CD14-positive monocyte (primary cell): ENCODE results near the gene SPESP1. TPM values are rescaled to one million over a fixed set of nuclear protein-coding genes. Genes with fewer than 3 reads are reported as not detected.

Source experiments
- DNase-seq, 3 donors: peaks; one replicate each; pipeline ENCODE4 v3.0.0-alpha.2; 2011 to 2022
- H2AFZ ChIP-seq: 2 replicates; pipeline ENCODE4 v1.6.0; 2012; ENCODE audit warnings: mild to moderate bottlenecking, low read depth, low read length, inconsistent platforms; ENCODE audit not compliant: insufficient read depth, poor library complexity, severe bottlenecking
- H3K27ac ChIP-seq, 2 donors: 1 replicate in 1 of 2; 2 replicates in 1 of 2; pipeline ENCODE4 v1.5.1; 2012 to 2013; ENCODE audit warnings: low read length in 2 of 2, control low read depth in 1 of 2, inconsistent platforms in 1 of 2, low read depth in 1 of 2, mild to moderate bottlenecking in 1 of 2
- H3K27me3 ChIP-seq, 2 donors: one replicate each; pipeline versions ENCODE4 v1.6.0 to v1.6.1; 2011 to 2013; ENCODE audit warnings: low read length in 2 of 2; ENCODE audit not compliant: control insufficient read depth in 2 of 2, insufficient read depth in 2 of 2
- H3K36me3 ChIP-seq, 2 donors: replicated peaks in 1 of 2; 1 replicate in 1 of 2; 2 replicates in 1 of 2; pipeline versions ENCODE4 v1.5.1 to v1.6.1; 2012 to 2013; ENCODE audit warnings: low read length in 2 of 2, control low read depth in 1 of 2, inconsistent platforms in 1 of 2, mild to moderate bottlenecking in 1 of 2; ENCODE audit not compliant: insufficient read depth in 2 of 2, control insufficient read depth in 1 of 2
- H3K4me1 ChIP-seq, 2 donors: 1 replicate in 1 of 2; 2 replicates in 1 of 2; pipeline versions ENCODE4 v1.5.1 to v1.6.1; 2012 to 2013; ENCODE audit warnings: low read length in 2 of 2, control low read depth in 1 of 2, inconsistent platforms in 1 of 2, mild to moderate bottlenecking in 1 of 2, moderate library complexity in 1 of 2; ENCODE audit not compliant: insufficient read depth in 2 of 2, control insufficient read depth in 1 of 2
- H3K4me2 ChIP-seq: replicated peaks from 2 replicates; pipeline ENCODE3; 2012; ENCODE audit warnings: low read length, moderate library complexity, mild to moderate bottlenecking; ENCODE audit not compliant: poor library complexity, severe bottlenecking; ENCODE audit errors: extremely low read depth
- H3K4me3 ChIP-seq, 3 experiments: fragments of 200-600 bp in 1 of 3; sonication (generic) in 1 of 3; replicated peaks in 1 of 3; 1 replicate in 2 of 3; 2 replicates in 1 of 3; pipeline ENCODE4 v1.5.1; 2011 to 2013; ENCODE audit warnings: low read length in 3 of 3, mild to moderate bottlenecking in 3 of 3, control low read depth in 2 of 3, low read depth in 2 of 3, inconsistent platforms in 1 of 3, moderate library complexity in 1 of 3
- H3K79me2 ChIP-seq: 2 replicates; pipeline ENCODE4 v1.6.0; 2012; ENCODE audit warnings: mild to moderate bottlenecking, control low read depth, inconsistent platforms, low read length, moderate library complexity; ENCODE audit not compliant: insufficient read depth
- H3K9ac ChIP-seq: 2 replicates; pipeline ENCODE4 v1.6.0; 2017; ENCODE audit warnings: low read length, mild to moderate bottlenecking; ENCODE audit not compliant: insufficient read depth, poor library complexity, severe bottlenecking
- H3K9me3 ChIP-seq, 2 donors: replicated peaks in 1 of 2; 1 replicate in 1 of 2; 2 replicates in 1 of 2; pipeline versions ENCODE4 v1.5.1 to v1.6.1; 2012 to 2013; ENCODE audit warnings: low read length in 2 of 2, control low read depth in 1 of 2; ENCODE audit not compliant: control insufficient read depth in 1 of 2, insufficient read depth in 1 of 2
- H4K20me1 ChIP-seq: 2 replicates; pipeline ENCODE4 v1.6.0; 2012; ENCODE audit warnings: mild to moderate bottlenecking, low read length, control low read depth, moderate library complexity; ENCODE audit not compliant: insufficient read depth
- H3K27ac Mint-ChIP-seq, 7 donors: one replicate each; pipeline ENCODE4 v1.8.0; 2020; ENCODE audit warnings: mild to moderate bottlenecking in 7 of 7, mixed read lengths in 7 of 7, moderate library complexity in 6 of 7, inconsistent platforms in 2 of 7
- H3K27me3 Mint-ChIP-seq, 3 donors: one replicate each; pipeline ENCODE4 v1.8.0; 2021 to 2022; ENCODE audit warnings: low read depth in 3 of 3, mild to moderate bottlenecking in 3 of 3, mixed read lengths in 3 of 3, moderate library complexity in 3 of 3, inconsistent platforms in 1 of 3
- H3K36me3 Mint-ChIP-seq, 2 donors: one replicate each; pipeline ENCODE4 v1.8.0; 2020; ENCODE audit warnings: mixed read lengths in 2 of 2, inconsistent platforms in 1 of 2, mild to moderate bottlenecking in 1 of 2
- H3K4me1 Mint-ChIP-seq: one replicate; pipeline ENCODE4 v1.8.0; 2020; ENCODE audit warnings: mild to moderate bottlenecking, mixed read lengths
- H3K4me3 Mint-ChIP-seq, 2 donors: one replicate each; pipeline ENCODE4 v1.8.0; 2020; ENCODE audit warnings: mild to moderate bottlenecking in 2 of 2, mixed read lengths in 2 of 2, moderate library complexity in 1 of 2
- H3K9me3 Mint-ChIP-seq, 7 donors: one replicate each; pipeline ENCODE4 v1.8.0; 2020 to 2022; ENCODE audit warnings: mixed read lengths in 7 of 7, mild to moderate bottlenecking in 6 of 7, moderate library complexity in 6 of 7, inconsistent platforms in 2 of 7
- CTCF ChIP-seq: fragments of 200-600 bp; IDR thresholded peaks from one replicate; pipeline ENCODE4 v1.8.0; 2022; ENCODE audit warnings: antibody characterized with exemption, mild to moderate bottlenecking
- WGBS: methylation state at CpG from one replicate; pipeline ENCODE4 v1.1.5; 2013; ENCODE audit warnings: missing lambda C conversion rate; ENCODE audit not compliant: insufficient coverage; 5-methylcytosine and 5-hydroxymethylcytosine counted together
- intact Hi-C, 2 donors: fragments of 100-400 bp; cut with micrococcal nuclease; formaldehyde crosslinking; loops; one replicate each; pipeline versions ENCODE4 v1.15.0 to v1.15.1; 2023
- polyA plus RNA-seq, 3 donors: library from polyadenylated mRNA; depleted of rRNA in 1 of 3; unstranded in 2 of 3; stranded (reverse) in 1 of 3; fragments of 300-500 nt in 2 of 3; fragments of >200 nt in 1 of 3; fragmentation: Illumina TruSeq in 2 of 3; gene quantifications; 1 replicate in 2 of 3; 2 replicates in 1 of 3; pipeline ENCODE4 v1.2.3, GENCODE V29; 2012 to 2021

The SPESP1 gene
- polyA plus RNA-seq, 3 donors = 0.17 to 0.86 (median 0.47) TPM

GRCh38 chr15:68994149-68994548 is 63.8 kb downstream of the SPESP1 start:
- Histone ChIP-seq H3K4me2 (no peak overlapping the region), H3K4me3 (no peak overlapping the region), H3K9me3 (no peaks in the 10 kb centered on the region), H3K27me3 (no peaks in the 10 kb centered on the region), H2AFZ (no peak overlapping the region), H3K79me2 (no peaks in the 10 kb centered on the region), H3K27ac (no peak overlapping the region), H3K4me1 (no peaks in the 10 kb centered on the region), H3K36me3 (no peaks in the 10 kb centered on the region), H3K9ac (no peak overlapping the region), H4K20me1 (no peaks in the 10 kb centered on the region)
- Mint-ChIP-seq H3K4me1 (no peaks in the 10 kb centered on the region), H3K27ac (no peak overlapping the region), H3K9me3 (peaks cover 0 to 1% (median 0%) of the 10 kb centered on the region in 7 donors), H3K27me3 (no peaks in the 10 kb centered on the region), H3K36me3 (no peaks in the 10 kb centered on the region), H3K4me3 (no peak overlapping the region)
- intact Hi-C loops = no loop called here
- DNase-seq = no peak
- WGBS = 90% methylated on average over 1 of the region's 2 CpGs
- TF ChIP-seq CTCF = no peak

- no peak overlapping the region for H3K27ac Mint-ChIP-seq
- Histone ChIP-seq H3K9me3 (no peaks in the 10 kb centered on the region), H3K27me3 (no peaks in the 10 kb centered on the region), H3K9ac (no peak overlapping the region), H4K20me1 (no peaks in the 10 kb centered on the region), H3K27ac (no peak overlapping the region), H3K4me2 (no peak overlapping the region), H2AFZ (no peak overlapping the region), H3K36me3 (no peaks in the 10 kb centered on the region), H3K79me2 (no peaks in the 10 kb centered on the region), H3K4me3 (no peak overlapping the region), H3K4me1 (no peaks in the 10 kb centered on the region)
- H3K4me1 Mint-ChIP-seq = no peaks in the 10 kb centered on the region
- H3K9me3 Mint-ChIP-seq = peaks cover 0 to 1% (median 0%) of the 10 kb centered on the region in 7 donors
- intact Hi-C loops = no loop called here
- no peak for TF ChIP-seq CTCF
- DNase-seq = no peak
- H3K27me3 Mint-ChIP-seq = peaks cover 0 to under 1% (median 0%) of the 10 kb centered on the region in 3 donors
- H3K4me3 Mint-ChIP-seq = no peak overlapping the region
- H3K36me3 Mint-ChIP-seq = no peaks in the 10 kb centered on the region
- 94% methylated on average over 3 of the region's 9 CpGs for WGBS
Measured at GRCh38 chr15:68994981-68995761, 64.8 kb downstream of the SPESP1 start.

Other genes with a start within 250 kb of the SPESP1 start
- gene ANP32A, start 109.6 kb upstream of the SPESP1 start, polyA plus RNA-seq = 10 to 100 TPM; 75.4 to 98.8 (median 86.8) TPM
- gene NOX5, start 84.2 kb downstream of the SPESP1 start, polyA plus RNA-seq = not detected
- gene GLCE, start 230.1 kb downstream of the SPESP1 start, polyA plus RNA-seq = 10 to 100 TPM; 11.0 to 24.3 (median 24.0) TPM